H9 (cell line): Measurements from ENCODE around the gene TTC32. TPM values are rescaled to one million over a fixed set of nuclear protein-coding genes. Genes with fewer than 3 reads are reported as not detected.

ENCODE experiments used
- DNase-seq: peaks from one replicate; pipeline ENCODE4 v3.0.0-alpha.2; 2017
- H2AFZ ChIP-seq: one replicate; pipeline ENCODE4 v1.6.1; 2013; ENCODE audit warnings: mild to moderate bottlenecking, low read length, control low read depth, moderate library complexity
- H2AK5ac ChIP-seq: 2 replicates; pipeline ENCODE4 v1.6.1; 2013; ENCODE audit warnings: low read length, control low read depth, mixed read lengths; ENCODE audit not compliant: insufficient read length
- H2BK120ac ChIP-seq: one replicate; pipeline ENCODE4 v1.6.1; 2013; ENCODE audit warnings: low read depth, mild to moderate bottlenecking, low read length, control low read depth, inconsistent platforms; ENCODE audit not compliant: poor library complexity, severe bottlenecking
- H2BK12ac ChIP-seq: 2 replicates; pipeline ENCODE4 v1.6.1; 2013; ENCODE audit warnings: low read length, control low read depth, mixed read lengths, low read depth; ENCODE audit not compliant: insufficient read length
- H2BK15ac ChIP-seq: 2 replicates; pipeline ENCODE4 v1.6.1; 2013; ENCODE audit warnings: low read depth, low read length, control low read depth
- H2BK20ac ChIP-seq: one replicate; pipeline ENCODE4 v1.6.1; 2013; ENCODE audit warnings: low read depth, mild to moderate bottlenecking, low read length, control low read depth, inconsistent platforms; ENCODE audit not compliant: poor library complexity, severe bottlenecking
- H2BK5ac ChIP-seq: 2 replicates; pipeline ENCODE4 v1.6.1; 2013; ENCODE audit warnings: low read length, control low read depth, mixed read lengths; ENCODE audit not compliant: insufficient read length
- H3K14ac ChIP-seq: 2 replicates; pipeline ENCODE4 v1.6.1; 2013; ENCODE audit warnings: low read length, control low read depth; ENCODE audit not compliant: insufficient read depth
- H3K18ac ChIP-seq: 2 replicates; pipeline ENCODE4 v1.6.1; 2013; ENCODE audit warnings: low read depth, mild to moderate bottlenecking, mixed read lengths, low read length, control low read depth; ENCODE audit not compliant: insufficient read length
- H3K23ac ChIP-seq: 2 replicates; pipeline ENCODE4 v1.6.1; 2013; ENCODE audit warnings: low read length, control low read depth, mixed read lengths, low read depth; ENCODE audit not compliant: insufficient read length
- H3K23me2 ChIP-seq: 2 replicates; pipeline ENCODE4 v1.6.1; 2013; ENCODE audit warnings: low read depth, mild to moderate bottlenecking, mixed read lengths, low read length, control low read depth; ENCODE audit not compliant: insufficient read length, poor library complexity, severe bottlenecking
- H3K27ac ChIP-seq: 2 replicates; pipeline ENCODE4 v1.5.1; 2013; ENCODE audit warnings: low read length, control low read depth, mixed read lengths, low read depth; ENCODE audit not compliant: insufficient read length
- H3K27me3 ChIP-seq: 2 replicates; pipeline ENCODE4 v1.6.1; 2013; ENCODE audit warnings: low read length, control low read depth, inconsistent platforms; ENCODE audit not compliant: insufficient read depth
- H3K4ac ChIP-seq: 2 replicates; pipeline ENCODE4 v1.6.1; 2013; ENCODE audit warnings: low read depth, mild to moderate bottlenecking, control low read depth, inconsistent platforms, low read length, moderate library complexity
- H3K4me1 ChIP-seq: 2 replicates; pipeline ENCODE4 v1.6.1; 2013; ENCODE audit warnings: low read length, control low read depth, inconsistent platforms; ENCODE audit not compliant: insufficient read depth
- H3K4me2 ChIP-seq: 2 replicates; pipeline ENCODE4 v1.6.1; 2013; ENCODE audit warnings: low read length, control low read depth, mixed read lengths; ENCODE audit not compliant: insufficient read length, insufficient read depth
- H3K56ac ChIP-seq: 2 replicates; pipeline ENCODE4 v1.6.1; 2013; ENCODE audit warnings: low read depth, mild to moderate bottlenecking, mixed read lengths, low read length, control low read depth; ENCODE audit not compliant: insufficient read length
- H3K79me1 ChIP-seq: 2 replicates; pipeline ENCODE4 v1.6.1; 2013; ENCODE audit warnings: low read depth, mild to moderate bottlenecking, moderate library complexity, low read length, control low read depth, inconsistent platforms; ENCODE audit not compliant: insufficient read depth, poor library complexity, severe bottlenecking
- H3K79me2 ChIP-seq: 2 replicates; pipeline ENCODE4 v1.6.1; 2013; ENCODE audit warnings: low read length, control low read depth, inconsistent platforms; ENCODE audit not compliant: insufficient read depth
- H3K9ac ChIP-seq: 2 replicates; pipeline ENCODE4 v1.6.1; 2013; ENCODE audit warnings: low read length, control low read depth, mixed read lengths; ENCODE audit not compliant: insufficient read length; ENCODE audit errors: extremely low read depth
- H3K9me3 ChIP-seq: one replicate; pipeline ENCODE4 v1.6.1; 2013; ENCODE audit warnings: low read depth, low read length, inconsistent platforms; ENCODE audit not compliant: control insufficient read depth
- H3T11ph ChIP-seq: one replicate; pipeline ENCODE4 v1.6.1; 2013; ENCODE audit warnings: mild to moderate bottlenecking, low read length, control low read depth, inconsistent platforms
- H4K20me1 ChIP-seq: one replicate; pipeline ENCODE4 v1.6.1; 2013; ENCODE audit not compliant: control insufficient read depth, insufficient read length, insufficient read depth
- H4K5ac ChIP-seq: 2 replicates; pipeline ENCODE4 v1.6.1; 2013; ENCODE audit warnings: low read depth, mild to moderate bottlenecking, mixed read lengths, low read length, control low read depth; ENCODE audit not compliant: insufficient read length
- H4K8ac ChIP-seq: replicated peaks from 2 replicates; pipeline ENCODE4 v1.6.1; 2013; ENCODE audit warnings: low read length, control low read depth, mixed read lengths, low read depth; ENCODE audit not compliant: insufficient read length
- H4K91ac ChIP-seq: 2 replicates; pipeline ENCODE4 v1.6.1; 2013; ENCODE audit warnings: low read depth, mild to moderate bottlenecking, moderate library complexity, mixed read lengths, low read length, control low read depth; ENCODE audit not compliant: insufficient read length
- H3K27ac Mint-ChIP-seq, 3 experiments: 2 replicates in 2 of 3; 3 replicates in 1 of 3; pipeline ENCODE4 v1.8.0; 2020 to 2021; ENCODE audit warnings: mixed read lengths in 3 of 3, mild to moderate bottlenecking in 1 of 3, moderate library complexity in 1 of 3
- H3K27me3 Mint-ChIP-seq: 2 replicates; pipeline ENCODE4 v1.8.0; 2021; ENCODE audit warnings: low read depth, mild to moderate bottlenecking, moderate library complexity, mixed read lengths
- H3K36me3 Mint-ChIP-seq, 3 experiments: 2 replicates in 2 of 3; 3 replicates in 1 of 3; pipeline ENCODE4 v1.8.0; 2020 to 2021; ENCODE audit warnings: low read depth in 3 of 3, mixed read lengths in 3 of 3; ENCODE audit not compliant: insufficient read depth in 1 of 3
- H3K4me1 Mint-ChIP-seq, 2 experiments: 2 replicates each; pipeline ENCODE4 v1.8.0; 2020; ENCODE audit warnings: mixed read lengths in 2 of 2
- H3K4me3 Mint-ChIP-seq, 2 experiments: 2 replicates in 1 of 2; 3 replicates in 1 of 2; pipeline ENCODE4 v1.8.0; 2020 to 2021; ENCODE audit warnings: mild to moderate bottlenecking in 2 of 2, mixed read lengths in 2 of 2, moderate library complexity in 1 of 2
- H3K9me3 Mint-ChIP-seq, 2 experiments: 2 replicates in 1 of 2; 3 replicates in 1 of 2; pipeline ENCODE4 v1.8.0; 2020; ENCODE audit warnings: mild to moderate bottlenecking in 2 of 2, mixed read lengths in 2 of 2, moderate library complexity in 1 of 2
- WGBS: extraction: QIAGEN DNeasy Blood & Tissue Kit; methylation state at CpG from one replicate; pipeline ENCODE4 v1.1.7; 2013; ENCODE audit warnings: missing lambda C conversion rate, low lambda C conversion rate, mixed read lengths; ENCODE audit not compliant: insufficient read length; ENCODE audit errors: extremely low coverage; 5-methylcytosine and 5-hydroxymethylcytosine counted together
- total RNA-seq: library from RNA; stranded (reverse); gene quantifications from 2 replicates; pipeline ENCODE4 v1.2.1, GENCODE V29; 2021
- TF ChIP-seq, protein P1 (sequence below): fragments of 200-600 bp; sonication (generic); conservative IDR thresholded peaks from 3 replicates; pipeline ENCODE4 v1.8.0; 2021; ENCODE audit warnings: antibody characterized with exemption, mild to moderate bottlenecking

Gene TTC32
- total RNA-seq, 1 experiment from 2014 or later = 8.9 TPM

DNA sequence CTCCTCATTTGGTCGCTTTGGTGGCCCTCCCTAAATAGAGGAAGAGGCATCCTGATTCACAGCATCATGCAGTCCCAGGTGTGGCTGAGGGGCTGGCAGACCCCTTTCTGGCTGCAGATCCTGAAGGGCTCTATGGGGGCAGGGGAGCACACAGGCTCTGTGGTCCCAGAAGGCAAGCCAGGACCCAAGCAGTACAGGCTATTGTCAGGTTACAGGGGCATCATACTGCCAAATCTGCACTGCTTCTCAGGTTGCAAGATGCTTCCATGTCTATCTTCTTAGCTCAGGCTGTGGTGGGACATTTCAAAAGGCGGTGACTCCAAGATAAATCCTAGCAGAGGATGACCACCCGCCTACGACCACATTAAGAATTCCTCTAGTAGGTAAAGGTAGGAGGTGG is 54.3 kb downstream of the TTC32 start:
- Histone ChIP-seq H2BK15ac (no peak overlapping the region), H2BK120ac (no peak overlapping the region), H3K4me2 (no peak overlapping the region), H4K91ac (no peak overlapping the region), H3K4ac (no peak overlapping the region), H3K9me3 (no peaks in the 10 kb centered on the region), H2BK20ac (no peak overlapping the region), H3K23me2 (no peaks in the 10 kb centered on the region), H2BK12ac (no peak overlapping the region), H2BK5ac (no peak overlapping the region), H4K20me1 (no peaks in the 10 kb centered on the region), H3K4me1 (peaks cover 2% of the 10 kb centered on the region; the same call in 1 of the 2 replicates), H4K5ac (no peak overlapping the region), H3T11ph (no peak overlapping the region), H3K9ac (no peak overlapping the region), H3K56ac (no peak overlapping the region), H3K79me2 (no peaks in the 10 kb centered on the region), H3K23ac (no peak overlapping the region), H4K8ac (no peak overlapping the region), H3K14ac (no peak overlapping the region), H3K18ac (no peak overlapping the region), H2AK5ac (no peak overlapping the region), H3K79me1 (no peaks in the 10 kb centered on the region), H3K27me3 (no peaks in the 10 kb centered on the region), H3K27ac (no peak overlapping the region), H2AFZ (no peak overlapping the region)
- H3K27me3 Mint-ChIP-seq = peaks cover 7% of the 10 kb centered on the region
- TF ChIP-seq, protein P1, sequence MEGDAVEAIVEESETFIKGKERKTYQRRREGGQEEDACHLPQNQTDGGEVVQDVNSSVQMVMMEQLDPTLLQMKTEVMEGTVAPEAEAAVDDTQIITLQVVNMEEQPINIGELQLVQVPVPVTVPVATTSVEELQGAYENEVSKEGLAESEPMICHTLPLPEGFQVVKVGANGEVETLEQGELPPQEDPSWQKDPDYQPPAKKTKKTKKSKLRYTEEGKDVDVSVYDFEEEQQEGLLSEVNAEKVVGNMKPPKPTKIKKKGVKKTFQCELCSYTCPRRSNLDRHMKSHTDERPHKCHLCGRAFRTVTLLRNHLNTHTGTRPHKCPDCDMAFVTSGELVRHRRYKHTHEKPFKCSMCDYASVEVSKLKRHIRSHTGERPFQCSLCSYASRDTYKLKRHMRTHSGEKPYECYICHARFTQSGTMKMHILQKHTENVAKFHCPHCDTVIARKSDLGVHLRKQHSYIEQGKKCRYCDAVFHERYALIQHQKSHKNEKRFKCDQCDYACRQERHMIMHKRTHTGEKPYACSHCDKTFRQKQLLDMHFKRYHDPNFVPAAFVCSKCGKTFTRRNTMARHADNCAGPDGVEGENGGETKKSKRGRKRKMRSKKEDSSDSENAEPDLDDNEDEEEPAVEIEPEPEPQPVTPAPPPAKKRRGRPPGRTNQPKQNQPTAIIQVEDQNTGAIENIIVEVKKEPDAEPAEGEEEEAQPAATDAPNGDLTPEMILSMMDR = no peak
- no peaks in the 10 kb centered on the region; a peak in 1 of 7 replicates for H3K36me3 Mint-ChIP-seq
- WGBS = no CpG with 5 or more reads among the region's 4 CpGs
- no peaks in the 10 kb centered on the region; a peak in 1 of 4 replicates for H3K4me1 Mint-ChIP-seq
- no peak overlapping the region for H3K27ac Mint-ChIP-seq
- DNase-seq = peak; percentile 8
- peaks cover 0 to 5% of the 10 kb centered on the region in 2 experiments; a peak in 1 of 5 replicates for H3K9me3 Mint-ChIP-seq
- no peak overlapping the region for H3K4me3 Mint-ChIP-seq

Other genes with a start within 250 kb of the TTC32 start
- gene WDR35, start 88.1 kb upstream of the TTC32 start, total RNA-seq = 16.2 and 16.7 TPM in 2 replicates
- 12.2 and 13.5 TPM in 2 replicates for gene MATN3, start 110.7 kb upstream of the TTC32 start, total RNA-seq
- gene LAPTM4A, start 149.6 kb upstream of the TTC32 start, total RNA-seq = 131 and 136 TPM in 2 replicates